IPS-18a (cell line): ENCODE data around the gene MRPL53.

ENCODE experiments used
- H3K27ac ChIP-seq: one replicate; pipeline ENCODE4 v1.5.1; 2013; ENCODE audit warnings: low read length
- H3K27me3 ChIP-seq: one replicate; pipeline ENCODE4 v1.6.1; 2013; ENCODE audit warnings: mild to moderate bottlenecking, low read length; ENCODE audit not compliant: control insufficient read depth, insufficient read depth
- H3K36me3 ChIP-seq: one replicate; pipeline ENCODE4 v1.6.1; 2013; ENCODE audit warnings: low read depth, low read length; ENCODE audit not compliant: control insufficient read depth
- H3K4me1 ChIP-seq: one replicate; pipeline ENCODE4 v1.6.1; 2013; ENCODE audit warnings: low read depth, low read length; ENCODE audit not compliant: control insufficient read depth
- H3K4me3 ChIP-seq: one replicate; pipeline ENCODE4 v1.5.1; 2013; ENCODE audit warnings: low read length
- H3K9ac ChIP-seq: one replicate; pipeline ENCODE4 v1.6.1; 2013; ENCODE audit warnings: mild to moderate bottlenecking, low read length, moderate library complexity
- H3K9me3 ChIP-seq: one replicate; pipeline ENCODE4 v1.6.1; 2013; ENCODE audit warnings: low read depth, low read length; ENCODE audit not compliant: control insufficient read depth

MRPL53 gene

GRCh38 chr2:74499940-74500577 is 27.6 kb upstream of the MRPL53 start:
- Histone ChIP-seq H3K27ac (no peak overlapping the region), H3K4me3 (peak overlapping the region; percentile 55), H3K9ac (no peak overlapping the region), H3K9me3 (no peaks in the 10 kb centered on the region), H3K36me3 (peaks cover under 1% of the 10 kb centered on the region), H3K27me3 (peaks cover 100% of the 10 kb centered on the region), H3K4me1 (peaks cover 37% of the 10 kb centered on the region)

- Histone ChIP-seq H3K27ac (no peak within 1 kb of the TSS), H3K9ac (no peak within 1 kb of the TSS), H3K9me3 (no peaks in the 10 kb centered on the region), H3K4me1 (peaks cover 37% of the 10 kb centered on the region), H3K4me3 (peak within 1 kb of the TSS; percentile 55), H3K36me3 (no peaks in the 10 kb centered on the region), H3K27me3 (peaks cover 96% of the 10 kb centered on the region)
These were observed 26.9 kb upstream of the MRPL53 start, which contains the start of gene LBX2 for GRCh38 chr2:74499267-74499939. Gene LBX2, minus strand, starts transcription at chr2:74499603. Its CDS starts 66 bp downstream, at chr2:74499537.

- Histone ChIP-seq H3K27me3 (peaks cover 89% of the 10 kb centered on the region), H3K4me3 (peak overlapping the region; percentile 55), H3K4me1 (peaks cover 33% of the 10 kb centered on the region), H3K27ac (no peak overlapping the region), H3K36me3 (peaks cover 2% of the 10 kb centered on the region), H3K9me3 (no peaks in the 10 kb centered on the region), H3K9ac (no peak overlapping the region)
These were observed 26.2 kb upstream of the MRPL53 start for GRCh38 chr2:74498500-74499266.

GRCh38 chr2:74497777-74498499 is 25.5 kb upstream of the MRPL53 start:
- peaks cover 9% of the 10 kb centered on the region for H3K36me3 ChIP-seq
- H3K9me3 ChIP-seq = no peaks in the 10 kb centered on the region
- H3K4me3 ChIP-seq = peak overlapping the region; percentile 55
- H3K4me1 ChIP-seq = peaks cover 33% of the 10 kb centered on the region
- H3K9ac ChIP-seq = no peak overlapping the region
- H3K27me3 ChIP-seq = peaks cover 81% of the 10 kb centered on the region
- no peak overlapping the region for H3K27ac ChIP-seq

- H3K4me3 ChIP-seq = peak overlapping the region; percentile 55
These were observed 24.7 kb upstream of the MRPL53 start for GRCh38 chr2:74496997-74497776.

GRCh38 chr2:74495440-74495839 is 23.0 kb upstream of the MRPL53 start:
- Histone ChIP-seq H3K27ac (no peak overlapping the region), H3K9ac (no peak overlapping the region), H3K9me3 (no peaks in the 10 kb centered on the region), H3K4me1 (peaks cover 15% of the 10 kb centered on the region), H3K4me3 (no peak overlapping the region), H3K27me3 (peaks cover 56% of the 10 kb centered on the region), H3K36me3 (peaks cover 34% of the 10 kb centered on the region)

More at GRCh38 chr2:74496997-74497776, 24.7 kb upstream of the MRPL53 start:
- H3K36me3 ChIP-seq = peaks cover 17% of the 10 kb centered on the region
- H3K27me3 ChIP-seq = peaks cover 74% of the 10 kb centered on the region
- peaks cover 31% of the 10 kb centered on the region for H3K4me1 ChIP-seq
- H3K9me3 ChIP-seq = no peaks in the 10 kb centered on the region
- H3K27ac ChIP-seq = no peak overlapping the region
- no peak overlapping the region for H3K9ac ChIP-seq

- Histone ChIP-seq H3K4me1 (peaks cover 3% of the 10 kb centered on the region), H3K27me3 (peaks cover 37% of the 10 kb centered on the region), H3K4me3 (no peak overlapping the region), H3K9me3 (no peaks in the 10 kb centered on the region), H3K36me3 (peaks cover 36% of the 10 kb centered on the region), H3K27ac (no peak overlapping the region), H3K9ac (no peak overlapping the region)
These were observed 21.1 kb upstream of the MRPL53 start for GRCh38 chr2:74493546-74493945.

GRCh38 chr2:74491648-74492544 is 19.4 kb upstream of the MRPL53 start:
- H3K27ac ChIP-seq = no peak overlapping the region
- no peaks in the 10 kb centered on the region for H3K9me3 ChIP-seq
- H3K27me3 ChIP-seq = peaks cover 21% of the 10 kb centered on the region
- no peak overlapping the region for H3K9ac ChIP-seq
- H3K36me3 ChIP-seq = peaks cover 36% of the 10 kb centered on the region
- H3K4me3 ChIP-seq = no peak overlapping the region
- no peaks in the 10 kb centered on the region for H3K4me1 ChIP-seq

GRCh38 chr2:74489906-74490305 is 17.4 kb upstream of the MRPL53 start:
- peaks cover 40% of the 10 kb centered on the region for H3K36me3 ChIP-seq
- H3K27ac ChIP-seq = no peak overlapping the region
- no peaks in the 10 kb centered on the region for H3K9me3 ChIP-seq
- no peak overlapping the region for H3K4me3 ChIP-seq
- H3K27me3 ChIP-seq = peaks cover under 1% of the 10 kb centered on the region
- H3K4me1 ChIP-seq = no peaks in the 10 kb centered on the region
- H3K9ac ChIP-seq = no peak overlapping the region
